GM23248 (cell line): Measurements from ENCODE around the gene DDX39B. TPM values are rescaled to one million over a fixed set of nuclear protein-coding genes. Genes with fewer than 3 reads are reported as not detected.

ENCODE experiments used
- DNase-seq: peaks from one replicate; pipeline ENCODE4 v3.0.0-alpha.2; 2015
- H2AFZ ChIP-seq: fragments of 200-600 bp; sonication (generic); 2 replicates; pipeline ENCODE4 v1.6.1; 2016; ENCODE audit warnings: antibody characterized with exemption
- H3F3A ChIP-seq: fragments of 200-600 bp; sonication (generic); 2 replicates; pipeline ENCODE4 v1.6.1; 2016; ENCODE audit warnings: mild to moderate bottlenecking, antibody characterized with exemption, mixed run types; ENCODE audit not compliant: insufficient read depth
- H3K27ac ChIP-seq: fragments of 200-600 bp; sonication (generic); 2 replicates; pipeline ENCODE4 v1.5.1; 2016; ENCODE audit warnings: mild to moderate bottlenecking
- H3K27me3 ChIP-seq: fragments of 200-600 bp; sonication (generic); replicated peaks from 2 replicates; pipeline ENCODE4 v1.6.1; 2016; ENCODE audit warnings: mild to moderate bottlenecking; ENCODE audit not compliant: insufficient read depth
- H3K36me3 ChIP-seq: fragments of 200-600 bp; sonication (generic); 2 replicates; pipeline ENCODE4 v1.6.1; 2016; ENCODE audit warnings: low read depth, mild to moderate bottlenecking
- H3K4me1 ChIP-seq: fragments of 200-600 bp; sonication (generic); 2 replicates; pipeline ENCODE4 v1.6.1; 2016; ENCODE audit warnings: mild to moderate bottlenecking; ENCODE audit not compliant: insufficient read depth
- H3K4me2 ChIP-seq: fragments of 200-600 bp; sonication (generic); one replicate; pipeline ENCODE4 v1.6.1; 2016; ENCODE audit warnings: mild to moderate bottlenecking; ENCODE audit not compliant: unreplicated experiment
- H3K4me3 ChIP-seq: fragments of 200-600 bp; sonication (generic); 2 replicates; pipeline ENCODE4 v1.5.1; 2016; ENCODE audit warnings: mild to moderate bottlenecking
- H3K79me2 ChIP-seq: fragments of 200-600 bp; sonication (generic); 2 replicates; pipeline ENCODE4 v1.6.1; 2016; ENCODE audit warnings: mild to moderate bottlenecking; ENCODE audit not compliant: insufficient read depth
- H3K9ac ChIP-seq: fragments of 200-600 bp; sonication (generic); 2 replicates; pipeline ENCODE4 v1.6.1; 2016; ENCODE audit warnings: mild to moderate bottlenecking
- H3K9me2 ChIP-seq: fragments of 200-600 bp; sonication (generic); 2 replicates; pipeline ENCODE4 v1.6.1; 2016; ENCODE audit warnings: mixed run types, mild to moderate bottlenecking, moderate library complexity; ENCODE audit not compliant: insufficient read depth
- H3K9me3 ChIP-seq: fragments of 200-600 bp; sonication (generic); one replicate; pipeline ENCODE4 v1.6.1; 2017; ENCODE audit warnings: low read depth
- H4K20me1 ChIP-seq: fragments of 200-600 bp; sonication (generic); 2 replicates; pipeline ENCODE4 v1.6.0; 2016; ENCODE audit not compliant: insufficient read depth
- EZH2 ChIP-seq: fragments of 200-600 bp; sonication (generic); IDR thresholded peaks from 2 replicates; pipeline ENCODE4 v1.6.1; 2018; ENCODE audit warnings: antibody characterized with exemption, mild to moderate bottlenecking; ENCODE audit not compliant: insufficient read depth, poor library complexity, severe bottlenecking
- EZH2phosphoT487 ChIP-seq: fragments of 200-600 bp; sonication (generic); IDR thresholded peaks from 2 replicates; pipeline ENCODE4 v1.6.1; 2018; ENCODE audit warnings: antibody characterized with exemption, moderate library complexity, mild to moderate bottlenecking, low read depth; ENCODE audit not compliant: insufficient read depth
- WGBS, 2 experiments: methylation state at CpG; one replicate each; pipeline ENCODE4 v1.1.6; 2015 to 2017; ENCODE audit warnings: low lambda C conversion rate in 2 of 2, low coverage in 1 of 2; ENCODE audit errors: missing lambda C conversion rate in 2 of 2; 5-methylcytosine and 5-hydroxymethylcytosine counted together
- in situ Hi-C: fragments of 300-500 bp; cut with MboI; formaldehyde crosslinking; loops from 2 replicates; pipeline ENCODE4 v1.15.0; 2020
- polyA plus RNA-seq: library from polyadenylated mRNA; unstranded; fragments of >200 nt; fragmentation: Nextera tagmentation; extraction: Ambion mirVana; gene quantifications from 2 replicates; pipeline ENCODE4 v1.2.1, GENCODE V29; 2016
- total RNA-seq: library from RNA; depleted of rRNA; stranded (reverse); fragments of >200 nt; shearing (Covaris generic); gene quantifications from 2 replicates; pipeline ENCODE4 v1.2.3, GENCODE V29; 2014

Gene DDX39B
- total and polyA plus RNA-seq, 2 experiments from 2014 or later = 197 to 415 TPM

- in situ Hi-C loops = no loop called here
- Histone ChIP-seq H3K9ac (no peak overlapping the region), H3K4me3 (no peak overlapping the region), H3K79me2 (peaks cover 66% of the 10 kb centered on the region), H3K4me2 (no peak overlapping the region), H3K9me3 (no peaks in the 10 kb centered on the region), H4K20me1 (peaks cover 15% of the 10 kb centered on the region; the same call in 1 of the 2 replicates), H2AFZ (no peak overlapping the region), H3K9me2 (no peaks in the 10 kb centered on the region), H3F3A (peaks cover 71% of the 10 kb centered on the region), H3K27ac (peak overlapping the region; percentile 20; the same call in 1 of the 2 replicates), H3K27me3 (no peaks in the 10 kb centered on the region), H3K36me3 (peaks cover 88% of the 10 kb centered on the region), H3K4me1 (peaks cover 7% of the 10 kb centered on the region)
- TF ChIP-seq EZH2 (no peak), EZH2phosphoT487 (no peak)
- DNase-seq = no peak
- WGBS, 2 experiments = 83 to 85% methylated on average over 6 of the region's 6 CpGs
Observed at GRCh38 chr6:31534011-31534410, 7.8 kb downstream of the DDX39B start.

- 50 to 79% methylated on average over 1 of the region's 1 CpG for WGBS, 2 experiments
- in situ Hi-C loops = no loop called here
- no peak overlapping the region for H3K4me3 ChIP-seq
- H3K9me2 ChIP-seq = no peaks in the 10 kb centered on the region
- TF ChIP-seq EZH2 = no peak
- TF ChIP-seq EZH2phosphoT487 = no peak
- H3F3A ChIP-seq = peaks cover 68% of the 10 kb centered on the region
- DNase-seq = no peak
- peak overlapping the region; percentile 20; the same call in 1 of the 2 replicates for H3K27ac ChIP-seq
- peaks cover 2% of the 10 kb centered on the region; the same call in 1 of the 2 replicates for H3K4me1 ChIP-seq
- H3K9me3 ChIP-seq = no peaks in the 10 kb centered on the region
- H4K20me1 ChIP-seq = peaks cover 9% of the 10 kb centered on the region; the same call in 1 of the 2 replicates
- peaks cover 82% of the 10 kb centered on the region for H3K36me3 ChIP-seq
- no peaks in the 10 kb centered on the region for H3K27me3 ChIP-seq
- H3K9ac ChIP-seq = no peak overlapping the region
- no peak overlapping the region for H2AFZ ChIP-seq
- H3K4me2 ChIP-seq = no peak overlapping the region
- peaks cover 61% of the 10 kb centered on the region for H3K79me2 ChIP-seq
Observed at GRCh38 chr6:31533455-31533841, 8.4 kb downstream of the DDX39B start.

GRCh38 chr6:31532644-31533454 lies 9.0 kb downstream of the DDX39B start:
- peaks cover 6% of the 10 kb centered on the region; the same call in 1 of the 2 replicates for H4K20me1 ChIP-seq

DNA sequence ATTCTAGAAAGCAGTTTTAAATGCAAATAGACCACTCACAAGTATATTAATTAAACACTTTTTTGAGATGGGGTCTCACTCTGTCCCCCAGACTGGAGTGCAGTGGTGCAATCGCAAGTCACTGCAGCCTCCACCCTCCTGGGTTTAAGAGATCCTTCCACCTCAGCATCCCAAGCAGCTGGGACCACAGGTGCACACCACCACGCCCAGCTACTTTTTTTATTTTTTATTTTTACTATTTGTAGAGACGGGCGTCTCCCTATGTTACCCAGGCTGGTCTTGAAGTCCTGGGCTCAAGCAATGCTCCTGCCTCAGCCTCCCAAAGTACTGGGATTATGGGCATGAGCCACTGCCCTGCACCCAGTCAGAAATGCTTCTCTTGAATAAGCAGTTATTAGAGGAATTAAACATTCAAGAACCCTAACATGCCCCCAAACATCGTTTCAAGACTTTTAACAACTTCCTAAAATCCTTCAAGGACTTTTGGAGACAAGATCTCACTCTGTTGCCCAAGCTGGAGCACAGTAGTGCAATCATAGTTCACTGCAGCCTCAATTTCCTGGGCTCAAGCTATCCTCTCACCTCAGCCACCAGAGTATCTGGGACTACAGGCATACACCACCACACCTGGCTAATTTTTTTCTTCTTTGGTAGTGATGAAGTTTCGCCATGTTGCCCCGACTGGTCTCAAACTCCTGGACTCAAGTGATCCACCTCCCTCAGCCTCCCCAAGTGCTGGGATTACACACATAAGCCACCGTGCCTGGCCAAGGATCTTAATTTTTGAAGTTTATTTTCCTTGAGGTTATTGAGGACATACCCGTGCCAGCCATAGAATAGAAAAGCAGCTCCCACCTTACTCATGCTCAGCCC lies 9.8 kb downstream of the DDX39B start:
- no peak overlapping the region for H3K27ac ChIP-seq
- peaks cover 3% of the 10 kb centered on the region; the same call in 1 of the 2 replicates for H3K4me1 ChIP-seq
- H3K9ac ChIP-seq = no peak overlapping the region
- H3K79me2 ChIP-seq = peaks cover 46% of the 10 kb centered on the region
- 67 to 77% methylated on average over 8 to 9 of the region's 9 CpGs for WGBS, 2 experiments
- H3K4me3 ChIP-seq = no peak overlapping the region
- TF ChIP-seq EZH2 = no peak
- TF ChIP-seq EZH2phosphoT487 = no peak
- H3F3A ChIP-seq = peaks cover 73% of the 10 kb centered on the region
- DNase-seq = no peak
- peaks cover 71% of the 10 kb centered on the region for H3K36me3 ChIP-seq
- no peak overlapping the region for H3K4me2 ChIP-seq
- H2AFZ ChIP-seq = no peak overlapping the region
- no peaks in the 10 kb centered on the region for H3K9me2 ChIP-seq
- in situ Hi-C loops = no loop called here
- no peaks in the 10 kb centered on the region for H3K9me3 ChIP-seq
- H3K27me3 ChIP-seq = no peaks in the 10 kb centered on the region
- peaks cover 6% of the 10 kb centered on the region; the same call in 1 of the 2 replicates for H4K20me1 ChIP-seq

More at GRCh38 chr6:31532644-31533454, 9.0 kb downstream of the DDX39B start:
- 57 to 67% methylated on average over 8 to 9 of the region's 9 CpGs for WGBS, 2 experiments
- Histone ChIP-seq H3K9me3 (no peaks in the 10 kb centered on the region), H3K4me2 (no peak overlapping the region), H3K27ac (no peak overlapping the region), H3K9ac (no peak overlapping the region), H3K36me3 (peaks cover 77% of the 10 kb centered on the region), H3K4me3 (no peak overlapping the region), H3K27me3 (no peaks in the 10 kb centered on the region), H3K79me2 (peaks cover 55% of the 10 kb centered on the region), H3F3A (peaks cover 68% of the 10 kb centered on the region), H3K9me2 (no peaks in the 10 kb centered on the region), H2AFZ (no peak overlapping the region), H3K4me1 (no peaks in the 10 kb centered on the region)
- TF ChIP-seq EZH2phosphoT487 = no peak
- no peak for TF ChIP-seq EZH2
- in situ Hi-C loops = no loop called here
- DNase-seq = no peak
